Measurements from ENCODE around the gene CDKAL1. TPM values are rescaled to one million over a fixed set of nuclear protein-coding genes. Genes with fewer than 3 reads are reported as not detected.

The CDKAL1 gene
- total and polyA plus RNA-seq, 4 donors: 2.0 to 12.9 (median 6.7) TPM

DNA sequence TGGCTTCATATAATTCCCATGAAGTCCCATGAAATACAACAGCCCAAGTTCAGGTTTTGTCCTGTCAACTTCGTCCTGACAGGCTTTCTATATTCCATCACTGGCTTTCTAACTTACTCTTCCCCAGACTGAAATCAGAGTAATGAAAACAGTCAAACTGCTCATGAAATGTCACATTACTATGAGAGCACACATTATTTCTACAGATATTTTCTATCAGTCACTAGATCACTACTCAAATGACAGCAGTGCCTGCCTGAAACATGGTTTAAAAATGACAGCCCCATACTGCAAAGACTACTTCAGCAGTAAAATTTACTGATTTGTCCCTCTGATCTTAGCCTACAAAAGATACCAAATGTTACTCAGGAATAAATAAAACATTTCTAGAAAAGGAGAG, 616.4 kb downstream of the CDKAL1 start:
- Histone ChIP-seq H3K27ac (ENCODE audit: low read depth in 1 of 2, low read length in 2 of 2) (no peak overlapping the region), H3K4me3 (ENCODE audit: low read depth in 1 of 3, low read length in 3 of 3) (no peak overlapping the region), H3K27me3 (ENCODE audit: control insufficient read depth in 4 of 4, insufficient read depth in 4 of 4, low read length in 3 of 4) (no peaks in the 10 kb centered on the region), H3K36me3 (ENCODE audit: control insufficient read depth in 4 of 4, insufficient read depth in 3 of 4, low read depth in 1 of 4, low read length in 3 of 4) (no peaks in the 10 kb centered on the region), H3K9me3 (ENCODE audit: control insufficient read depth in 4 of 4, low read length in 3 of 4) (no peaks in the 10 kb centered on the region), H3K4me1 (ENCODE audit: control insufficient read depth in 4 of 4, insufficient read depth in 4 of 4, low read length in 3 of 4) (peaks cover 0 to 8% (median 4%) of the 10 kb centered on the region in 4 donors), H3K9ac (ENCODE audit: low read depth in 1 of 2, low read length in 2 of 2) (no peak overlapping the region)
- no peak for DNase-seq (ENCODE audit: low spot score)
- WGBS: 94% methylated on average over 1 of the region's 1 CpG
- TF ChIP-seq, protein P1, sequence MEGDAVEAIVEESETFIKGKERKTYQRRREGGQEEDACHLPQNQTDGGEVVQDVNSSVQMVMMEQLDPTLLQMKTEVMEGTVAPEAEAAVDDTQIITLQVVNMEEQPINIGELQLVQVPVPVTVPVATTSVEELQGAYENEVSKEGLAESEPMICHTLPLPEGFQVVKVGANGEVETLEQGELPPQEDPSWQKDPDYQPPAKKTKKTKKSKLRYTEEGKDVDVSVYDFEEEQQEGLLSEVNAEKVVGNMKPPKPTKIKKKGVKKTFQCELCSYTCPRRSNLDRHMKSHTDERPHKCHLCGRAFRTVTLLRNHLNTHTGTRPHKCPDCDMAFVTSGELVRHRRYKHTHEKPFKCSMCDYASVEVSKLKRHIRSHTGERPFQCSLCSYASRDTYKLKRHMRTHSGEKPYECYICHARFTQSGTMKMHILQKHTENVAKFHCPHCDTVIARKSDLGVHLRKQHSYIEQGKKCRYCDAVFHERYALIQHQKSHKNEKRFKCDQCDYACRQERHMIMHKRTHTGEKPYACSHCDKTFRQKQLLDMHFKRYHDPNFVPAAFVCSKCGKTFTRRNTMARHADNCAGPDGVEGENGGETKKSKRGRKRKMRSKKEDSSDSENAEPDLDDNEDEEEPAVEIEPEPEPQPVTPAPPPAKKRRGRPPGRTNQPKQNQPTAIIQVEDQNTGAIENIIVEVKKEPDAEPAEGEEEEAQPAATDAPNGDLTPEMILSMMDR (IDR thresholded peaks at IDR 0.05; ENCODE audit: low read depth, low read length, missing input control): no peak
- TF ChIP-seq, protein P2, sequence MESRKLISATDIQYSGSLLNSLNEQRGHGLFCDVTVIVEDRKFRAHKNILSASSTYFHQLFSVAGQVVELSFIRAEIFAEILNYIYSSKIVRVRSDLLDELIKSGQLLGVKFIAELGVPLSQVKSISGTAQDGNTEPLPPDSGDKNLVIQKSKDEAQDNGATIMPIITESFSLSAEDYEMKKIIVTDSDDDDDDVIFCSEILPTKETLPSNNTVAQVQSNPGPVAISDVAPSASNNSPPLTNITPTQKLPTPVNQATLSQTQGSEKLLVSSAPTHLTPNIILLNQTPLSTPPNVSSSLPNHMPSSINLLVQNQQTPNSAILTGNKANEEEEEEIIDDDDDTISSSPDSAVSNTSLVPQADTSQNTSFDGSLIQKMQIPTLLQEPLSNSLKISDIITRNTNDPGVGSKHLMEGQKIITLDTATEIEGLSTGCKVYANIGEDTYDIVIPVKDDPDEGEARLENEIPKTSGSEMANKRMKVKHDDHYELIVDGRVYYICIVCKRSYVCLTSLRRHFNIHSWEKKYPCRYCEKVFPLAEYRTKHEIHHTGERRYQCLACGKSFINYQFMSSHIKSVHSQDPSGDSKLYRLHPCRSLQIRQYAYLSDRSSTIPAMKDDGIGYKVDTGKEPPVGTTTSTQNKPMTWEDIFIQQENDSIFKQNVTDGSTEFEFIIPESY (IDR thresholded peaks at IDR 0.05): no peak
- no peak for TF ChIP-seq FOXA2 (IDR thresholded peaks at IDR 0.05)
- no peak for TF ChIP-seq RXRA (IDR thresholded peaks at IDR 0.05)
- TF ChIP-seq SP1 (IDR thresholded peaks at IDR 0.05): no peak
- TF ChIP-seq, protein P3, sequence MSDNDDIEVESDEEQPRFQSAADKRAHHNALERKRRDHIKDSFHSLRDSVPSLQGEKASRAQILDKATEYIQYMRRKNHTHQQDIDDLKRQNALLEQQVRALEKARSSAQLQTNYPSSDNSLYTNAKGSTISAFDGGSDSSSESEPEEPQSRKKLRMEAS (IDR thresholded peaks at IDR 0.05): no peak
- no peak for TF ChIP-seq EGR1 (IDR thresholded peaks at IDR 0.05; ENCODE audit: low read depth in 2 of 2)
- TF ChIP-seq HNF4G (IDR thresholded peaks at IDR 0.05): no peak
- TF ChIP-seq, protein P4, sequence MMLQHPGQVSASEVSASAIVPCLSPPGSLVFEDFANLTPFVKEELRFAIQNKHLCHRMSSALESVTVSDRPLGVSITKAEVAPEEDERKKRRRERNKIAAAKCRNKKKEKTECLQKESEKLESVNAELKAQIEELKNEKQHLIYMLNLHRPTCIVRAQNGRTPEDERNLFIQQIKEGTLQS (IDR thresholded peaks at IDR 0.05): no peak
- no peak for TF ChIP-seq YY1 (IDR thresholded peaks at IDR 0.05)
- no peak for TF ChIP-seq NR2F2 (IDR thresholded peaks at IDR 0.05)
- no peak for TF ChIP-seq TAF1 (conservative IDR thresholded peaks at IDR 0.05)
- no peak for TF ChIP-seq RAD21 (IDR thresholded peaks at IDR 0.05)
- TF ChIP-seq, protein P5, sequence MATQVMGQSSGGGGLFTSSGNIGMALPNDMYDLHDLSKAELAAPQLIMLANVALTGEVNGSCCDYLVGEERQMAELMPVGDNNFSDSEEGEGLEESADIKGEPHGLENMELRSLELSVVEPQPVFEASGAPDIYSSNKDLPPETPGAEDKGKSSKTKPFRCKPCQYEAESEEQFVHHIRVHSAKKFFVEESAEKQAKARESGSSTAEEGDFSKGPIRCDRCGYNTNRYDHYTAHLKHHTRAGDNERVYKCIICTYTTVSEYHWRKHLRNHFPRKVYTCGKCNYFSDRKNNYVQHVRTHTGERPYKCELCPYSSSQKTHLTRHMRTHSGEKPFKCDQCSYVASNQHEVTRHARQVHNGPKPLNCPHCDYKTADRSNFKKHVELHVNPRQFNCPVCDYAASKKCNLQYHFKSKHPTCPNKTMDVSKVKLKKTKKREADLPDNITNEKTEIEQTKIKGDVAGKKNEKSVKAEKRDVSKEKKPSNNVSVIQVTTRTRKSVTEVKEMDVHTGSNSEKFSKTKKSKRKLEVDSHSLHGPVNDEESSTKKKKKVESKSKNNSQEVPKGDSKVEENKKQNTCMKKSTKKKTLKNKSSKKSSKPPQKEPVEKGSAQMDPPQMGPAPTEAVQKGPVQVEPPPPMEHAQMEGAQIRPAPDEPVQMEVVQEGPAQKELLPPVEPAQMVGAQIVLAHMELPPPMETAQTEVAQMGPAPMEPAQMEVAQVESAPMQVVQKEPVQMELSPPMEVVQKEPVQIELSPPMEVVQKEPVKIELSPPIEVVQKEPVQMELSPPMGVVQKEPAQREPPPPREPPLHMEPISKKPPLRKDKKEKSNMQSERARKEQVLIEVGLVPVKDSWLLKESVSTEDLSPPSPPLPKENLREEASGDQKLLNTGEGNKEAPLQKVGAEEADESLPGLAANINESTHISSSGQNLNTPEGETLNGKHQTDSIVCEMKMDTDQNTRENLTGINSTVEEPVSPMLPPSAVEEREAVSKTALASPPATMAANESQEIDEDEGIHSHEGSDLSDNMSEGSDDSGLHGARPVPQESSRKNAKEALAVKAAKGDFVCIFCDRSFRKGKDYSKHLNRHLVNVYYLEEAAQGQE (IDR thresholded peaks at IDR 0.05): no peak
- no peak for TF ChIP-seq JUND (IDR thresholded peaks at IDR 0.05)
- no peak for TF ChIP-seq GABPA (IDR thresholded peaks at IDR 0.05 in 1 of 2, conservative IDR thresholded peaks at IDR 0.05 in 1 of 2)
- TF ChIP-seq FOXA1 (IDR thresholded peaks at IDR 0.05): no peak

DNA sequence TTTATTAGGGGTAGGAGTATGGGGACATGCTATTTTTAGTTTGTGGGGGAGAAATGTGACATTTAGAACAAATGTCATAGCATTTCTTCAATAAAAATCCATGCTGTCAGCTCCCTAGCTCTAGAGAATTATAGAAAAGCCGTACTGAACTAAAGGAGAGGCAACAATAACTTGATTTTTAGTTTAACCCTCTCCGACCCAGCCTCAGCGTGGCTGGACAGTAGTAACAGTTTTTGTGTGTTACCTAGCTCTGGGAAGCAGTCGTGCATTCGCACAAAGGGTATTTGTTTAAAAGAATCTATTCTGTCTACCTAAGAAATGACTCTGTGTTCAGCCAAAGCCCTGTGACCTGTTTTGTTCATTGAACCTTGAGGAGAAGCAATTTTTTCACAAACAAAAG, 616.9 kb downstream of the CDKAL1 start:
- Histone ChIP-seq H3K9me3 (ENCODE audit: control insufficient read depth in 4 of 4, low read length in 3 of 4) (no peaks in the 10 kb centered on the region), H3K27ac (ENCODE audit: low read depth in 1 of 2, low read length in 2 of 2) (no peak overlapping the region), H3K9ac (ENCODE audit: low read depth in 1 of 2, low read length in 2 of 2) (no peak overlapping the region), H3K36me3 (ENCODE audit: control insufficient read depth in 4 of 4, insufficient read depth in 3 of 4, low read depth in 1 of 4, low read length in 3 of 4) (no peaks in the 10 kb centered on the region), H3K27me3 (ENCODE audit: control insufficient read depth in 4 of 4, insufficient read depth in 4 of 4, low read length in 3 of 4) (no peaks in the 10 kb centered on the region), H3K4me3 (ENCODE audit: low read depth in 1 of 3, low read length in 3 of 3) (no peak overlapping the region), H3K4me1 (ENCODE audit: control insufficient read depth in 4 of 4, insufficient read depth in 4 of 4, low read length in 3 of 4) (peaks cover 0 to 8% (median 4%) of the 10 kb centered on the region in 4 donors)
- 69% methylated on average over 5 of the region's 5 CpGs for WGBS
- TF ChIP-seq GABPA (IDR thresholded peaks at IDR 0.05 in 1 of 2, conservative IDR thresholded peaks at IDR 0.05 in 1 of 2): no peak
- no peak for DNase-seq (ENCODE audit: low spot score)

All from liver (tissue), 9 donors.